Endodermal cell (in vitro differentiated cells): ENCODE data around the gene AMPD3. TPM values are rescaled to one million over a fixed set of nuclear protein-coding genes. Genes with fewer than 3 reads are reported as not detected.

Experiments used
- DNase-seq: peaks from one replicate; pipeline ENCODE4 v3.0.0-alpha.2; 2017
- H3K27ac ChIP-seq: 2 replicates; pipeline ENCODE4 v1.5.1; 2013; ENCODE audit warnings: mild to moderate bottlenecking, low read depth, low read length, moderate library complexity
- H3K27me3 ChIP-seq: 2 replicates; pipeline ENCODE4 v1.6.1; 2013; ENCODE audit warnings: mild to moderate bottlenecking, low read length, moderate library complexity; ENCODE audit not compliant: insufficient read depth, control insufficient read depth, poor library complexity, severe bottlenecking
- H3K36me3 ChIP-seq: 2 replicates; pipeline ENCODE4 v1.7.0; 2013; ENCODE audit warnings: mild to moderate bottlenecking, low read length, moderate library complexity; ENCODE audit not compliant: control insufficient read depth, insufficient read depth
- H3K4me1 ChIP-seq: one replicate; pipeline ENCODE4 v1.7.0; 2013; ENCODE audit warnings: low read length; ENCODE audit not compliant: control insufficient read depth, insufficient read depth
- H3K4me3 ChIP-seq: 2 replicates; pipeline ENCODE4 v1.5.1; 2013; ENCODE audit warnings: mild to moderate bottlenecking, low read length, moderate library complexity
- H3K9ac ChIP-seq: 2 replicates; pipeline ENCODE4 v1.6.1; 2013; ENCODE audit warnings: mild to moderate bottlenecking, low read length, moderate library complexity; ENCODE audit not compliant: poor library complexity, severe bottlenecking; ENCODE audit errors: extremely low read depth
- H3K9me3 ChIP-seq: 2 replicates; pipeline ENCODE4 v1.6.1; 2013; ENCODE audit warnings: mild to moderate bottlenecking, low read length, moderate library complexity; ENCODE audit not compliant: control insufficient read depth
- H3K27ac Mint-ChIP-seq: 2 replicates; pipeline ENCODE4 v1.8.0; 2020; ENCODE audit warnings: mixed read lengths
- H3K27me3 Mint-ChIP-seq: 2 replicates; pipeline ENCODE4 v1.8.0; 2021; ENCODE audit warnings: mild to moderate bottlenecking, mixed read lengths; ENCODE audit not compliant: insufficient read depth
- H3K36me3 Mint-ChIP-seq: 2 replicates; pipeline ENCODE4 v1.8.0; 2020; ENCODE audit warnings: low read depth, mixed read lengths
- H3K4me1 Mint-ChIP-seq: 2 replicates; pipeline ENCODE4 v1.8.0; 2020; ENCODE audit warnings: mixed read lengths
- H3K4me3 Mint-ChIP-seq: 2 replicates; pipeline ENCODE4 v1.8.0; 2020; ENCODE audit warnings: mild to moderate bottlenecking, moderate library complexity, mixed read lengths
- H3K9me3 Mint-ChIP-seq: 2 replicates; pipeline ENCODE4 v1.8.0; 2020; ENCODE audit warnings: mild to moderate bottlenecking, mixed read lengths
- WGBS, 2 experiments: methylation state at CpG; one replicate each; pipeline versions ENCODE4 v1.1.5 to v1.1.7; 2013; ENCODE audit warnings: missing lambda C conversion rate in 2 of 2, mixed read lengths in 1 of 2; ENCODE audit not compliant: insufficient coverage in 1 of 2, insufficient read length in 1 of 2; 5-methylcytosine and 5-hydroxymethylcytosine counted together
- total RNA-seq, 2 donors: library from RNA; stranded (reverse); fragmentation: NEBNext Ultra II Directional in 1 of 2; extraction: Animal tissue kit (Norgen Biotek cat#: 25700) in 1 of 2; gene quantifications; 2 replicates in 1 of 2; 3 replicates in 1 of 2; pipeline ENCODE4 v1.2.1, GENCODE V29; 2021
- TF ChIP-seq, protein P1 (sequence below): fragments of 200-600 bp; sonication (generic); conservative IDR thresholded peaks from 2 replicates; pipeline ENCODE4 v1.5.0; 2021; ENCODE audit warnings: antibody characterized with exemption, mild to moderate bottlenecking

The AMPD3 gene
- total RNA-seq, 2 donors from 2014 or later = 7.1 to 7.9 TPM

DNA sequence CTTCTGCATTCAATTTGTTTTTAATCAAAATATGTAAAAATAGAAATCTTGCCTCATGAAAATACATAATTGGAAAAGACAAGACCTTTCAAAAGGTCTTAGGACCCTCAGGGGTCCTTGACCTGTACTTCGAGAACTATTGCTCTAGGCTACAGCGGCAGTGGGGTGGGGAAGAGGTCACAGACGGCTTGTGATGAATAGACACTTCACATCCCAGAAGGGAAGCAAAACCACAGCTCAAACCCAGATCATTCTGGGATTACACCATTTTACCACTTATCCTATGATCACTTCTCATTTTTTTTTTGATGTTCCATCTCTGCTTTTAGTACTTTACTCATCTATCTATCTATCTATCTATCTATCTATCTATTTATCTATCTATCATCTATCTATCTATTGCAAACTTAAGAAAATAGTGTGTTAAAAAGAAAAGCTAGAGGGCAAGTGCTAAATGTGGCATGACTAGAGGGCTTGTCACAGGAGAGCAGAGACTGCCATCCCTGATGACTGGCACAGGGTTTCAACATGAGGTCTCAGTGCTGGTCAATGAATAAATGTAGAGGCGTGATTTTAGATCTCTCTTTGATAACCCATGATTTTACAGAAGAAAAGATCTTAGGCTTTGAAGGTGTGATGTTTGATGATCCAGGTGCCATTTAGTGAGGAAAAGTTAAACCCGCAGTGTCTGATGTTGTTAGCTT, 48.9 kb downstream of the AMPD3 start:
- Mint-ChIP-seq H3K27me3 (no peaks in the 10 kb centered on the region), H3K4me3 (no peak overlapping the region), H3K27ac (no peak overlapping the region), H3K4me1 (no peaks in the 10 kb centered on the region), H3K9me3 (no peaks in the 10 kb centered on the region), H3K36me3 (peaks cover 13% of the 10 kb centered on the region)
- Histone ChIP-seq H3K36me3 (peaks cover 6% of the 10 kb centered on the region), H3K27me3 (no peaks in the 10 kb centered on the region), H3K9me3 (no peaks in the 10 kb centered on the region), H3K4me3 (no peak overlapping the region), H3K9ac (no peak overlapping the region), H3K4me1 (no peaks in the 10 kb centered on the region), H3K27ac (no peak overlapping the region)
- 87 to 90% methylated on average over 2 to 5 of the region's 5 CpGs for WGBS, 2 experiments
- TF ChIP-seq, protein P1, sequence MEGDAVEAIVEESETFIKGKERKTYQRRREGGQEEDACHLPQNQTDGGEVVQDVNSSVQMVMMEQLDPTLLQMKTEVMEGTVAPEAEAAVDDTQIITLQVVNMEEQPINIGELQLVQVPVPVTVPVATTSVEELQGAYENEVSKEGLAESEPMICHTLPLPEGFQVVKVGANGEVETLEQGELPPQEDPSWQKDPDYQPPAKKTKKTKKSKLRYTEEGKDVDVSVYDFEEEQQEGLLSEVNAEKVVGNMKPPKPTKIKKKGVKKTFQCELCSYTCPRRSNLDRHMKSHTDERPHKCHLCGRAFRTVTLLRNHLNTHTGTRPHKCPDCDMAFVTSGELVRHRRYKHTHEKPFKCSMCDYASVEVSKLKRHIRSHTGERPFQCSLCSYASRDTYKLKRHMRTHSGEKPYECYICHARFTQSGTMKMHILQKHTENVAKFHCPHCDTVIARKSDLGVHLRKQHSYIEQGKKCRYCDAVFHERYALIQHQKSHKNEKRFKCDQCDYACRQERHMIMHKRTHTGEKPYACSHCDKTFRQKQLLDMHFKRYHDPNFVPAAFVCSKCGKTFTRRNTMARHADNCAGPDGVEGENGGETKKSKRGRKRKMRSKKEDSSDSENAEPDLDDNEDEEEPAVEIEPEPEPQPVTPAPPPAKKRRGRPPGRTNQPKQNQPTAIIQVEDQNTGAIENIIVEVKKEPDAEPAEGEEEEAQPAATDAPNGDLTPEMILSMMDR = no peak
- no peak for DNase-seq

- no peak overlapping the region for H3K27ac Mint-ChIP-seq
- no peaks in the 10 kb centered on the region for H3K27me3 Mint-ChIP-seq
- no peaks in the 10 kb centered on the region for H3K4me1 ChIP-seq
- H3K27me3 ChIP-seq = no peaks in the 10 kb centered on the region
- H3K27ac ChIP-seq = no peak overlapping the region
- DNase-seq = no peak
- peaks cover 6% of the 10 kb centered on the region for H3K36me3 ChIP-seq
- WGBS, 2 experiments = 91 to 95% methylated on average over 6 to 11 of the region's 11 CpGs
- H3K9me3 ChIP-seq = no peaks in the 10 kb centered on the region
- H3K4me1 Mint-ChIP-seq = no peaks in the 10 kb centered on the region
- no peak overlapping the region for H3K9ac ChIP-seq
- H3K9me3 Mint-ChIP-seq = no peaks in the 10 kb centered on the region
- H3K36me3 Mint-ChIP-seq = peaks cover 11% of the 10 kb centered on the region
- H3K4me3 Mint-ChIP-seq = no peak overlapping the region
- H3K4me3 ChIP-seq = no peak overlapping the region
- TF ChIP-seq, protein P1 = no peak
Observed at GRCh38 chr11:10504490-10504889, 49.4 kb downstream of the AMPD3 start.

- Mint-ChIP-seq H3K4me1 (no peaks in the 10 kb centered on the region), H3K4me3 (no peak overlapping the region), H3K9me3 (no peaks in the 10 kb centered on the region), H3K27ac (no peak overlapping the region), H3K27me3 (no peaks in the 10 kb centered on the region), H3K36me3 (peaks cover 11% of the 10 kb centered on the region)
- Histone ChIP-seq H3K27me3 (no peaks in the 10 kb centered on the region), H3K36me3 (peaks cover under 1% of the 10 kb centered on the region), H3K4me1 (no peaks in the 10 kb centered on the region), H3K4me3 (no peak overlapping the region), H3K27ac (no peak overlapping the region), H3K9me3 (no peaks in the 10 kb centered on the region), H3K9ac (no peak overlapping the region)
- 94 to 95% methylated on average over 6 of the region's 6 CpGs for whole genome bisulfite sequencing, 2 experiments
- TF ChIP-seq, protein P1 = no peak
- no peak for DNase-seq
Observed at GRCh38 chr11:10505278-10506007, 50.4 kb downstream of the AMPD3 start.
